SK-N-SH (cell line): ENCODE measurements around the gene ZIM2. TPM values are rescaled to one million over a fixed set of nuclear protein-coding genes. Genes with fewer than 3 reads are reported as not detected.

Experiments used
- CTCF ChIA-PET: fragments of 300-600, 350-600 bp; formaldehyde crosslinking; extraction: SDS; loops from one replicate; lab custom pipeline; 2021; lab: Yijun Ruan, JAX
- POLR2A ChIA-PET: fragments of 350-600 bp; sonication (Branson Sonifier 250); formaldehyde crosslinking; extraction: SDS; loops from one replicate; lab custom pipeline; 2020; ENCODE audit warnings: antibody characterized with exemption, inconsistent platforms; lab: Yijun Ruan, JAX
- DNase-seq: peaks from one replicate; pipeline ENCODE4 v3.0.0; 2012
- H2AFZ ChIP-seq: fragments of 200-600 bp; sonication (generic); 2 replicates; pipeline ENCODE4 v1.8.1; 2016; ENCODE audit warnings: antibody characterized with exemption, mild to moderate bottlenecking, low read depth
- H3F3A ChIP-seq: fragments of 200-600 bp; sonication (generic); replicated peaks from 2 replicates; pipeline ENCODE3; 2016; ENCODE audit warnings: antibody characterized with exemption, mild to moderate bottlenecking; ENCODE audit not compliant: insufficient read depth
- H3K27ac ChIP-seq, 2 experiments: fragments of 200-500 bp in 1 of 2; fragments of 200-600 bp in 1 of 2; sonication (Bioruptor generic) in 1 of 2; sonication (generic), shearing (Covaris generic) in 1 of 2; 2 replicates each; pipeline versions ENCODE4 v1.5.1 to v1.6.1; 2014 to 2016; ENCODE audit warnings: low read depth in 2 of 2, inconsistent platforms in 1 of 2, low read length in 1 of 2, mild to moderate bottlenecking in 1 of 2, mixed read lengths in 1 of 2
- H3K27me3 ChIP-seq: fragments of 200-600 bp; sonication (generic), shearing (Covaris generic); 2 replicates; pipeline ENCODE4 v1.6.1; 2016; ENCODE audit warnings: mixed run types; ENCODE audit not compliant: insufficient read depth
- H3K36me3 ChIP-seq, 2 experiments: fragments of 200-500 bp in 1 of 2; fragments of 200-600 bp in 1 of 2; sonication (Bioruptor generic) in 1 of 2; sonication (generic) in 1 of 2; replicated peaks in 1 of 2; 2 replicates each; pipeline versions ENCODE3 to v1.5.1; 2014 to 2016; ENCODE audit warnings: low read length in 1 of 2, mild to moderate bottlenecking in 1 of 2; ENCODE audit not compliant: insufficient read depth in 2 of 2, control insufficient read depth in 1 of 2
- H3K4me1 ChIP-seq, 2 experiments: fragments of 200-500 bp in 1 of 2; fragments of 200-600 bp in 1 of 2; sonication (Bioruptor generic) in 1 of 2; sonication (generic), shearing (Covaris generic) in 1 of 2; 2 replicates each; pipeline versions ENCODE4 v1.5.1 to v1.6.1; 2014 to 2016; ENCODE audit warnings: low read depth in 1 of 2, low read length in 1 of 2, mixed run types in 1 of 2; ENCODE audit not compliant: insufficient read depth in 2 of 2, control insufficient read depth in 1 of 2
- H3K4me2 ChIP-seq: fragments of 200-600 bp; sonication (generic), shearing (Covaris generic); 2 replicates; pipeline ENCODE4 v1.6.1; 2017; ENCODE audit warnings: mixed run types
- H3K4me3 ChIP-seq, 2 experiments: fragments of 200-500 bp in 1 of 2; fragments of 200-600 bp in 1 of 2; sonication (Bioruptor generic) in 1 of 2; sonication (generic), shearing (Covaris generic) in 1 of 2; 2 replicates each; pipeline versions ENCODE4 v1.5.1 to v1.8.1; 2014 to 2016; ENCODE audit warnings: low read depth in 2 of 2, inconsistent platforms in 1 of 2, low read length in 1 of 2, mild to moderate bottlenecking in 1 of 2, mixed read lengths in 1 of 2, moderate library complexity in 1 of 2
- H3K79me2 ChIP-seq: fragments of 200-600 bp; sonication (generic); 2 replicates; pipeline ENCODE4 v1.8.1; 2017; ENCODE audit warnings: mild to moderate bottlenecking; ENCODE audit not compliant: insufficient read depth
- H3K9ac ChIP-seq: fragments of 200-600 bp; sonication (generic); 2 replicates; pipeline ENCODE4 v1.6.1; 2017; ENCODE audit warnings: mixed run types
- H3K9me2 ChIP-seq: fragments of 200-600 bp; sonication (generic); 2 replicates; pipeline ENCODE4 v1.6.1; 2017; ENCODE audit warnings: mixed run types
- H3K9me3 ChIP-seq: fragments of 200-600 bp; sonication (generic); 2 replicates; pipeline ENCODE4 v1.6.1; 2017; ENCODE audit warnings: mixed run types, mild to moderate bottlenecking, moderate library complexity
- H4K20me1 ChIP-seq: fragments of 200-600 bp; sonication (generic); 2 replicates; pipeline ENCODE4 v1.6.1; 2017; ENCODE audit warnings: mild to moderate bottlenecking, mixed run types; ENCODE audit not compliant: insufficient read depth
- CHD2 ChIP-seq: fragments of 150-350 bp; IDR thresholded peaks from 2 replicates; pipeline ENCODE4 v1.6.1; 2018; ENCODE audit warnings: low read length; ENCODE audit not compliant: partially characterized antibody
- ELF1 ChIP-seq: IDR thresholded peaks from 2 replicates; pipeline ENCODE4 v1.4.0; 2012
- EP300 ChIP-seq, 2 experiments: IDR thresholded peaks; 2 replicates each; pipeline versions ENCODE4 v1.4.0 to v1.6.1; 2012; ENCODE audit warnings: borderline replicate concordance in 1 of 2, low read depth in 1 of 2, low read length in 1 of 2
- EZH2phosphoT487 ChIP-seq: fragments of 200-600 bp; sonication (generic); IDR thresholded peaks from 2 replicates; pipeline ENCODE4 v1.6.1; 2017; ENCODE audit warnings: low read depth, mixed run types, mild to moderate bottlenecking, antibody characterized with exemption, moderate library complexity, borderline replicate concordance
- FOSL2 ChIP-seq: IDR thresholded peaks from 2 replicates; pipeline ENCODE4 v1.4.0; 2012; ENCODE audit warnings: low read depth, mild to moderate bottlenecking, moderate library complexity, borderline replicate concordance
- FOXJ3 ChIP-seq: sonication (generic); formaldehyde crosslinking; IDR thresholded peaks from 2 replicates; pipeline ENCODE4 v1.5.1; 2020; ENCODE audit warnings: mild to moderate bottlenecking, missing genetic modification reagents
- GABPA ChIP-seq: IDR thresholded peaks from 2 replicates; pipeline ENCODE4 v1.4.0; 2012; ENCODE audit warnings: low read depth, mild to moderate bottlenecking
- JUND ChIP-seq: IDR thresholded peaks from 2 replicates; pipeline ENCODE4 v1.4.0; 2012
- MAX ChIP-seq: IDR thresholded peaks from 2 replicates; pipeline ENCODE4 v1.4.0; 2012; ENCODE audit warnings: low read depth
- MXI1 ChIP-seq: IDR thresholded peaks from 2 replicates; pipeline ENCODE4 v1.6.1; 2012; ENCODE audit warnings: mild to moderate bottlenecking, low read depth, low read length, improper control_type of control experiment
- NRF1 ChIP-seq: IDR thresholded peaks from 2 replicates; pipeline ENCODE4 v1.6.1; 2012; ENCODE audit warnings: low read depth, mild to moderate bottlenecking, low read length
- PBX3 ChIP-seq: IDR thresholded peaks from 2 replicates; pipeline ENCODE4; 2012
- POLR2AphosphoS5 ChIP-seq: IDR thresholded peaks from 2 replicates; pipeline ENCODE4 v1.6.1; 2012; ENCODE audit warnings: low read depth, low read length
- RAD21 ChIP-seq: IDR thresholded peaks from 2 replicates; pipeline ENCODE4 v1.6.1; 2012; ENCODE audit warnings: mild to moderate bottlenecking, low read length
- RCOR1 ChIP-seq: fragments of 150-350 bp; IDR thresholded peaks from 2 replicates; pipeline ENCODE4 v1.6.1; 2017; ENCODE audit warnings: antibody characterized with exemption, low read length
- RFX5 ChIP-seq: IDR thresholded peaks from 2 replicates; pipeline ENCODE4 v1.6.1; 2012; ENCODE audit warnings: mild to moderate bottlenecking, improper control_type of control experiment, low read length
- RXRA ChIP-seq: IDR thresholded peaks from 2 replicates; pipeline ENCODE4 v1.4.0; 2012; ENCODE audit warnings: low read depth, mild to moderate bottlenecking, borderline replicate concordance
- SMC3 ChIP-seq: IDR thresholded peaks from 2 replicates; pipeline ENCODE4 v1.6.1; 2012; ENCODE audit warnings: low read depth, low read length, improper control_type of control experiment
- TAF1 ChIP-seq: IDR thresholded peaks from 2 replicates; pipeline ENCODE4 v1.6.1; 2012; ENCODE audit warnings: low read depth, mild to moderate bottlenecking, low read length, moderate library complexity, borderline replicate concordance
- TEAD4 ChIP-seq: IDR thresholded peaks from 2 replicates; pipeline ENCODE4 v1.4.0; 2012; ENCODE audit warnings: mild to moderate bottlenecking, borderline replicate concordance; ENCODE audit not compliant: insufficient read depth
- WGBS: methylation state at CpG from one replicate; pipeline ENCODE4 v1.1.6; 2017; ENCODE audit warnings: low lambda C conversion rate; 5-methylcytosine and 5-hydroxymethylcytosine counted together
- polyA plus RNA-seq, 3 experiments: library from polyadenylated mRNA; depleted of rRNA; stranded (reverse); fragments of >200 nt; gene quantifications; 2 replicates each; pipeline ENCODE4 v1.2.3, GENCODE V29; 2012

Gene ZIM2
- polyA plus RNA-seq, 1 of the 3 experiments (the other 2 are of a cell fraction): not detected

GRCh38 chr19:56869886-56870285, 29.4 kb upstream of the ZIM2 start:
- POLR2A ChIA-PET: no interaction called here
- no peak overlapping the region for H2AFZ ChIP-seq
- H3K4me3 ChIP-seq: no peak overlapping the region
- H3K9me3 ChIP-seq: no peaks in the 10 kb centered on the region
- no peaks in the 10 kb centered on the region for H3K9me2 ChIP-seq
- no peaks in the 10 kb centered on the region for H4K20me1 ChIP-seq
- no peak overlapping the region for H3K27ac ChIP-seq
- no peak for DNase-seq
- no peak overlapping the region for H3K9ac ChIP-seq
- no peaks in the 10 kb centered on the region for H3F3A ChIP-seq
- CTCF ChIA-PET: interaction anchor here (0.8 kb wide), 1 partner anchor 10 kb away, joined by 3 read pairs; no protein-coding TSS in a partner anchor
- H3K36me3 ChIP-seq: no peaks in the 10 kb centered on the region
- no peaks in the 10 kb centered on the region for H3K27me3 ChIP-seq
- H3K4me2 ChIP-seq: no peak overlapping the region
- WGBS: 19% methylated on average over 8 of the region's 8 CpGs
- no peaks in the 10 kb centered on the region for H3K4me1 ChIP-seq
- TF ChIP-seq NRF1 (no peak), FOSL2 (no peak)
- H3K79me2 ChIP-seq: no peaks in the 10 kb centered on the region

DNA sequence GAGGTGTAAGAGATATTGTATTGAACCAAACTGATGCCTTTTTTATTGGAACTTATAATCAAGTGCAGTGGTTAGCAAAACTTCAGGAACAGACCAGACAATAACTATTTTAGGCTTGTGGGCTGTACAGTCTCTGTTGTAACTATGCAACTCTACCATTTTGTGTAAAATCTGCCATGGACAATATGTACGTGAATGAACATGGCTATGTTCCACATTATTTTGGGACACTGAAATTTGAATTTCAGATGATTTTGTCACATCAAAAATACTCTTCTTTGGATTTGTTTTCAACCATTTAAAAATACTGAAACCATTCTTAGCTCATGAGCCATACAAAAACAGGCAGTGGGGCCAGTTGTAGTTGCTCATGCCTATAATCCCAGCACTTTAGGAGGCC, 27.9 kb upstream of the ZIM2 start:
- no peak for DNase-seq
- H3K36me3 ChIP-seq: no peaks in the 10 kb centered on the region
- no peaks in the 10 kb centered on the region for H3F3A ChIP-seq
- H3K9me3 ChIP-seq: no peaks in the 10 kb centered on the region
- POLR2A ChIA-PET: no interaction called here
- no peaks in the 10 kb centered on the region for H4K20me1 ChIP-seq
- no peaks in the 10 kb centered on the region for H3K79me2 ChIP-seq
- no peak overlapping the region for H3K27ac ChIP-seq
- H3K4me1 ChIP-seq: no peaks in the 10 kb centered on the region
- CTCF ChIA-PET: no interaction called here
- no peaks in the 10 kb centered on the region for H3K9me2 ChIP-seq
- no peaks in the 10 kb centered on the region for H3K27me3 ChIP-seq
- no peak overlapping the region for H3K4me3 ChIP-seq
- TF ChIP-seq SMC3 (no peak), CHD2 (no peak), EZH2phosphoT487 (no peak), EP300 (IDR thresholded peaks at IDR 0.05; ENCODE audit: borderline replicate concordance in 1 of 2, low read depth in 1 of 2, low read length in 1 of 2) (no peak), PBX3 (no peak), TEAD4 (no peak), NRF1 (no peak), MAX (no peak), RXRA (no peak), GABPA (no peak), FOXJ3 (no peak), FOSL2 (no peak), MXI1 (no peak), TAF1 (no peak), RFX5 (no peak), JUND (no peak), ELF1 (no peak), RAD21 (no peak), POLR2AphosphoS5 (no peak), RCOR1 (no peak)
- WGBS: 31% methylated on average over 1 of the region's 1 CpG
- H2AFZ ChIP-seq: no peak overlapping the region
- H3K4me2 ChIP-seq: no peak overlapping the region
- H3K9ac ChIP-seq: no peak overlapping the region
